Hematopoietic multipotent progenitor cell treated with erythropoietin and hydrocortisone succinate and interleukin-3 and kit ligand, for 4 days (in vitro differentiated cells): ENCODE results near the gene STX3.
"Not testable (repeated sequence)": the region's sequence is repeated elsewhere in the genome, so short reads cannot be mapped to it uniquely, and the experiment has no call there.

ENCODE experiments used
- DNase-seq: peaks from one replicate; pipeline ENCODE4 v3.0.0-alpha.2; 2015

Gene STX3

GRCh38 chr11:59759900-59760299 lies 4.7 kb downstream of the STX3 start:
- DNase-seq = no peak

GRCh38 chr11:59760771-59761170 lies 5.6 kb downstream of the STX3 start:
- DNase-seq = no peak

- no peak for DNase-seq
Measured at GRCh38 chr11:59761993-59762392, 6.8 kb downstream of the STX3 start.

- no peak for DNase-seq
Measured at GRCh38 chr11:59765068-59765735, 10.0 kb downstream of the STX3 start.

- DNase-seq = peak; percentile 74
Measured at GRCh38 chr11:59766542-59767224, 11.5 kb downstream of the STX3 start.

GRCh38 chr11:59767225-59767611 lies 12.0 kb downstream of the STX3 start:
- peak; percentile 97 for DNase-seq

- no peak for DNase-seq
Measured at GRCh38 chr11:59769111-59769510, 13.9 kb downstream of the STX3 start.

- no peak for DNase-seq
Measured at GRCh38 chr11:59769828-59770227, 14.7 kb downstream of the STX3 start.

- DNase-seq = no peak
Measured at GRCh38 chr11:59770319-59770718, 15.1 kb downstream of the STX3 start.

GRCh38 chr11:59770869-59771268 lies 15.7 kb downstream of the STX3 start:
- no peak for DNase-seq

GRCh38 chr11:59771605-59772004 lies 16.4 kb downstream of the STX3 start:
- DNase-seq = peak; percentile 31

- DNase-seq = peak; percentile 59
Measured at GRCh38 chr11:59773083-59773440, 17.9 kb downstream of the STX3 start.

GRCh38 chr11:59776210-59777066 lies 21.3 kb downstream of the STX3 start:
- DNase-seq = no peak

GRCh38 chr11:59777104-59777503 lies 21.9 kb downstream of the STX3 start:
- no peak for DNase-seq

GRCh38 chr11:59778122-59778521 lies 22.9 kb downstream of the STX3 start:
- DNase-seq = no peak

GRCh38 chr11:59779487-59779886 lies 24.3 kb downstream of the STX3 start:
- DNase-seq = no peak

- DNase-seq = no peak
Measured at GRCh38 chr11:59782080-59782479, 26.9 kb downstream of the STX3 start.

- peak; percentile 21 for DNase-seq
Measured at GRCh38 chr11:59783632-59784090, 28.5 kb downstream of the STX3 start.

- not testable (repeated sequence) for DNase-seq
Measured at GRCh38 chr11:59784441-59784840, 29.3 kb downstream of the STX3 start.

- no peak for DNase-seq
Measured at GRCh38 chr11:59785818-59786217, 30.6 kb downstream of the STX3 start.

- no peak for DNase-seq
Measured at GRCh38 chr11:59787255-59787588, 32.0 kb downstream of the STX3 start.

GRCh38 chr11:59787816-59788215 lies 32.6 kb downstream of the STX3 start:
- no peak for DNase-seq

- DNase-seq = no peak
Measured at GRCh38 chr11:59791639-59792038, 36.5 kb downstream of the STX3 start.

- DNase-seq = no peak
Measured at GRCh38 chr11:59792507-59792906, 37.3 kb downstream of the STX3 start.
